Sigmoid colon (tissue), 4 donors: ENCODE measurements around the gene SRXN1.

Source experiments
- EP300 ChIP-seq, 4 donors: sonication (generic); formaldehyde crosslinking; IDR thresholded peaks; one replicate each; pipeline ENCODE4 v1.6.1; 2017; ENCODE audit warnings: antibody characterized with exemption in 4 of 4
- POLR2A ChIP-seq, 2 donors: fragments of 450-650 bp; IDR thresholded peaks; one replicate each; pipeline ENCODE4 v1.6.1; 2016; ENCODE audit warnings: antibody characterized with exemption in 2 of 2, mild to moderate bottlenecking in 2 of 2, moderate library complexity in 2 of 2
- POLR2AphosphoS5 ChIP-seq, 4 donors: sonication (generic); formaldehyde crosslinking; IDR thresholded peaks; one replicate each; pipeline ENCODE4 v1.6.1; 2017; ENCODE audit warnings: antibody characterized with exemption in 4 of 4
- TF ChIP-seq, protein P1 (sequence below), 4 experiments: fragments of 450-650 bp in 3 of 4; fragments of 200-600 bp in 1 of 4; IDR thresholded peaks; one replicate each; pipeline ENCODE4 v1.5.1; 2016 to 2019; ENCODE audit warnings: antibody characterized with exemption in 4 of 4, mild to moderate bottlenecking in 3 of 4, moderate library complexity in 2 of 4

DNA sequence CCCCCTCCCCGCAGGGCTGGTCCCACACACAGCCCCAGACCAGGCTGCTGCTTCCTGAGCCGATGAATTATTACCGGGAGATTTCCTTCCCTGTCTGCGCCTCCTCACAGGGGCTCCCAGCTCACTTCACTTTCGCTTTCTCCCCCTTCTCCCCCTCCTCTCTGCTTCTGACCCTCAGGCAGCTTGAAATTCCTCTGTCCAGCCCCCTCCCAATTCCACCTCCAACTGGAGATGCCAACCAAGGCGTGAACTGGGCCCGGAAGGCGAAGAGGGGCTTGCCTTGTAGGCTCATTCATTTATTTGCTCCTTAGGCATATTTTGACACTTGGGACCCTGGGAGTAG lies 41.2 kb downstream of the SRXN1 start:
- TF ChIP-seq POLR2AphosphoS5 (IDR thresholded peaks at IDR 0.05): no peak
- TF ChIP-seq, protein P1, sequence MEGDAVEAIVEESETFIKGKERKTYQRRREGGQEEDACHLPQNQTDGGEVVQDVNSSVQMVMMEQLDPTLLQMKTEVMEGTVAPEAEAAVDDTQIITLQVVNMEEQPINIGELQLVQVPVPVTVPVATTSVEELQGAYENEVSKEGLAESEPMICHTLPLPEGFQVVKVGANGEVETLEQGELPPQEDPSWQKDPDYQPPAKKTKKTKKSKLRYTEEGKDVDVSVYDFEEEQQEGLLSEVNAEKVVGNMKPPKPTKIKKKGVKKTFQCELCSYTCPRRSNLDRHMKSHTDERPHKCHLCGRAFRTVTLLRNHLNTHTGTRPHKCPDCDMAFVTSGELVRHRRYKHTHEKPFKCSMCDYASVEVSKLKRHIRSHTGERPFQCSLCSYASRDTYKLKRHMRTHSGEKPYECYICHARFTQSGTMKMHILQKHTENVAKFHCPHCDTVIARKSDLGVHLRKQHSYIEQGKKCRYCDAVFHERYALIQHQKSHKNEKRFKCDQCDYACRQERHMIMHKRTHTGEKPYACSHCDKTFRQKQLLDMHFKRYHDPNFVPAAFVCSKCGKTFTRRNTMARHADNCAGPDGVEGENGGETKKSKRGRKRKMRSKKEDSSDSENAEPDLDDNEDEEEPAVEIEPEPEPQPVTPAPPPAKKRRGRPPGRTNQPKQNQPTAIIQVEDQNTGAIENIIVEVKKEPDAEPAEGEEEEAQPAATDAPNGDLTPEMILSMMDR (IDR thresholded peaks at IDR 0.05): no peak
- TF ChIP-seq POLR2A (IDR thresholded peaks at IDR 0.05): no peak
- no peak for TF ChIP-seq EP300 (IDR thresholded peaks at IDR 0.05)
